ENCODE measurements around the gene CYGB.

The CYGB gene

GRCh38 chr17:76556765-76557367, 19.4 kb upstream of the CYGB start (continued):
- TF ChIP-seq ZNF776 (tag by site-specific recombination; IDR thresholded peaks at IDR 0.05; ENCODE audit: borderline replicate concordance): no peak
- TF ChIP-seq ZBTB20 (tag by site-specific recombination; IDR thresholded peaks at IDR 0.05): peak; percentile 92
- TF ChIP-seq ZNF449 (tag by site-specific recombination; IDR thresholded peaks at IDR 0.05): no peak
- 0 out of 2 replicates have a peak, but pooled peaks have one; percentile 8 for TF ChIP-seq ZNF324 (tag by site-specific recombination; IDR thresholded peaks at IDR 0.05)
- TF ChIP-seq ZNF558 (tag by site-specific recombination; IDR thresholded peaks at IDR 0.05): 0 out of 2 replicates have a peak, but pooled peaks have one; percentile 19
- no peak for TF ChIP-seq TCF7L2 (IDR thresholded peaks at IDR 0.05; ENCODE audit: borderline replicate concordance, low read depth, low read length)
- TF ChIP-seq ZIC2 (tag by site-specific recombination; IDR thresholded peaks at IDR 0.05): no peak
- TF ChIP-seq GLIS1 (tag by site-specific recombination; IDR thresholded peaks at IDR 0.05): peak; percentile 73
- no peak for TF ChIP-seq ZNF544 (tag by site-specific recombination; IDR thresholded peaks at IDR 0.05)
- 0 out of 2 replicates have a peak, but pooled peaks have one; percentile 7 for TF ChIP-seq ZSCAN4 (tag by site-specific recombination; IDR thresholded peaks at IDR 0.05)
- TF ChIP-seq ZNF114 (tag by site-specific recombination; IDR thresholded peaks at IDR 0.05): no peak
- TF ChIP-seq ZNF362 (tag by site-specific recombination; IDR thresholded peaks at IDR 0.05): peak; percentile 99; the same call in 1 of the 2 replicates
- TF ChIP-seq SALL2 (tag by site-specific recombination; IDR thresholded peaks at IDR 0.05; ENCODE audit: borderline replicate concordance): no peak
- TF ChIP-seq ZFP69B (tag by site-specific recombination; IDR thresholded peaks at IDR 0.05): 0 out of 2 replicates have a peak, but pooled peaks have one; percentile 14
- TF ChIP-seq ZNF580 (tag by site-specific recombination; IDR thresholded peaks at IDR 0.05): peak; percentile 65; the same call in 1 of the 2 replicates
- TF ChIP-seq HIC1 (tag by site-specific recombination; IDR thresholded peaks at IDR 0.05): peak; percentile 69
- TF ChIP-seq ZNF664 (tag by site-specific recombination; IDR thresholded peaks at IDR 0.05): peak; percentile 96
- no peak for TF ChIP-seq ZNF155 (tag by site-specific recombination; IDR thresholded peaks at IDR 0.05)
- TF ChIP-seq ZNF280D (tag by site-specific recombination; IDR thresholded peaks at IDR 0.05): 0 out of 2 replicates have a peak, but pooled peaks have one; percentile 12
- TF ChIP-seq ZNF600 (tag by site-specific recombination; IDR thresholded peaks at IDR 0.05): no peak
- TF ChIP-seq ZNF214 (tag by site-specific recombination; IDR thresholded peaks at IDR 0.05; ENCODE audit: borderline replicate concordance): no peak
- TF ChIP-seq REST (tag by site-specific recombination; IDR thresholded peaks at IDR 0.05): peak; percentile 89
- TF ChIP-seq ZNF292 (tag by site-specific recombination; IDR thresholded peaks at IDR 0.05; ENCODE audit: borderline replicate concordance, low read depth): peak; percentile 10; the same call in 1 of the 2 replicates
- 0 out of 2 replicates have a peak, but pooled peaks have one; percentile 32 for TF ChIP-seq ZNF121 (tag by site-specific recombination; IDR thresholded peaks at IDR 0.05)
